ENCODE measurements around the gene FOXN1. TPM values are rescaled to one million over a fixed set of nuclear protein-coding genes. Genes with fewer than 3 reads are reported as not detected.

Gene FOXN1
- total RNA-seq, 3 donors from 2014 or later (not counting 1 experiment from before 2014, with no cell fraction given): not detected

DNA sequence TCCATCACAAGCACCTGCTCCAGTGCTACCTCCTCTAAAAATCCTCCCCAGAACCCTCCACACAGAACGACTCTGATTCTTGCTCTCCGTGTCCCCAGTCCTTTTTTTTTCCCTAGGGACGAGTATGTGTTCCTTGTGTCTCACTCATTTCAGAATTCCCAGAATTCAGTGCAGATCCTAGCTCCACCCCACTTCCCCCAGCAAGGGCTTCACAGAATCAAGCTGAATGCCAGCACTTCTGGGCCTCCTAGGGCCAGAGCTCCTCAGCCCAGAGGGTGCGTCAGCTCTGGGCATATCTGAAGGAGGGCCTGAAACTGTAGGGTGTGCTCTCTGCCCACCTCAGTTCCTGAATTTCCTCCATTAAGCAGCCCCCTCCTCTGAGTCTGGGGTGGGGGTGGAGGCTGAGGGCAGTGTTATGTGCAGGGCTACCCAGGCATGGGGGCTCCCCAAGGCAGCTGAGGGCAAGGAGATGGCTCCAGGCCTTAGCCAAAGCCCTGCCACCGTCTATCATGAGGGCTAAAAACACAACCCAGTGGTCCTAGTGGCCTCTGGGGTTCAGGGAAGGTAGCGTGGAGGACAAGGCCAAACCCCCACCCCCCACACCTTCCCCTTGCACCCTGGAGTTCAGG is 39.8 kb downstream of the FOXN1 start:
- no peak for DNase-seq

GRCh38 chr17:28547096-28547622 is 41.0 kb downstream of the FOXN1 start:
- Histone ChIP-seq H3K4me1 (ENCODE audit: control insufficient read depth, insufficient read depth, low read length) (peaks cover 51% of the 10 kb centered on the region), H3K27me3 (ENCODE audit: control insufficient read depth, insufficient read depth, low read length) (no peaks in the 10 kb centered on the region), H3K4me3 (ENCODE audit: low read length) (no peak overlapping the region), H3K27ac (ENCODE audit: low read length) (peak overlapping the region; percentile 88), H3K36me3 (ENCODE audit: control insufficient read depth, insufficient read depth, low read length) (peaks cover 10% of the 10 kb centered on the region), H3K9me3 (ENCODE audit: control insufficient read depth, insufficient read depth, low read length) (no peaks in the 10 kb centered on the region)
- Mint-ChIP-seq H3K9me3 (no peaks in the 10 kb centered on the region), H3K4me1 (peaks cover 35 to 49% of the 10 kb centered on the region in 2 donors), H3K27me3 (ENCODE audit: low read depth in 2 of 2) (no peaks in the 10 kb centered on the region), H3K4me3 (peak overlapping the region; percentile 81), H3K36me3 (no peaks in the 10 kb centered on the region), H3K27ac (peak overlapping the region; percentile 87 to 93)
- DNase-seq (no peak), ATAC-seq (no peak)
- WGBS (ENCODE audit: insufficient coverage): 94% methylated on average over 12 of the region's 14 CpGs
- TF ChIP-seq, protein P1, sequence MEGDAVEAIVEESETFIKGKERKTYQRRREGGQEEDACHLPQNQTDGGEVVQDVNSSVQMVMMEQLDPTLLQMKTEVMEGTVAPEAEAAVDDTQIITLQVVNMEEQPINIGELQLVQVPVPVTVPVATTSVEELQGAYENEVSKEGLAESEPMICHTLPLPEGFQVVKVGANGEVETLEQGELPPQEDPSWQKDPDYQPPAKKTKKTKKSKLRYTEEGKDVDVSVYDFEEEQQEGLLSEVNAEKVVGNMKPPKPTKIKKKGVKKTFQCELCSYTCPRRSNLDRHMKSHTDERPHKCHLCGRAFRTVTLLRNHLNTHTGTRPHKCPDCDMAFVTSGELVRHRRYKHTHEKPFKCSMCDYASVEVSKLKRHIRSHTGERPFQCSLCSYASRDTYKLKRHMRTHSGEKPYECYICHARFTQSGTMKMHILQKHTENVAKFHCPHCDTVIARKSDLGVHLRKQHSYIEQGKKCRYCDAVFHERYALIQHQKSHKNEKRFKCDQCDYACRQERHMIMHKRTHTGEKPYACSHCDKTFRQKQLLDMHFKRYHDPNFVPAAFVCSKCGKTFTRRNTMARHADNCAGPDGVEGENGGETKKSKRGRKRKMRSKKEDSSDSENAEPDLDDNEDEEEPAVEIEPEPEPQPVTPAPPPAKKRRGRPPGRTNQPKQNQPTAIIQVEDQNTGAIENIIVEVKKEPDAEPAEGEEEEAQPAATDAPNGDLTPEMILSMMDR (IDR thresholded peaks at IDR 0.05): no peak
- intact Hi-C loops (cut with micrococcal nuclease): no loop called here

More for the DNA sequence above, 39.8 kb downstream of the FOXN1 start:
- peaks cover 10% of the 10 kb centered on the region for H3K36me3 ChIP-seq (ENCODE audit: control insufficient read depth, insufficient read depth, low read length)
- WGBS (ENCODE audit: insufficient coverage): 93% methylated on average over 5 of the region's 6 CpGs
- peaks cover 39% of the 10 kb centered on the region for H3K4me1 ChIP-seq (ENCODE audit: control insufficient read depth, insufficient read depth, low read length)
- Mint-ChIP-seq H3K27me3 (ENCODE audit: low read depth in 2 of 2) (no peaks in the 10 kb centered on the region), H3K27ac (peak overlapping the region; percentile 87 to 93), H3K36me3 (no peaks in the 10 kb centered on the region), H3K4me3 (no peak overlapping the region), H3K9me3 (no peaks in the 10 kb centered on the region), H3K4me1 (peaks cover 24 to 36% of the 10 kb centered on the region in 2 donors)
- H3K27ac ChIP-seq (ENCODE audit: low read length): no peak overlapping the region
- H3K9me3 ChIP-seq (ENCODE audit: control insufficient read depth, insufficient read depth, low read length): no peaks in the 10 kb centered on the region
- TF ChIP-seq, protein P1 (IDR thresholded peaks at IDR 0.05): no peak
- H3K27me3 ChIP-seq (ENCODE audit: control insufficient read depth, insufficient read depth, low read length): no peaks in the 10 kb centered on the region
- intact Hi-C loops (cut with micrococcal nuclease): no loop called here
- H3K4me3 ChIP-seq (ENCODE audit: low read length): no peak overlapping the region
- ATAC-seq: no peak

DNA sequence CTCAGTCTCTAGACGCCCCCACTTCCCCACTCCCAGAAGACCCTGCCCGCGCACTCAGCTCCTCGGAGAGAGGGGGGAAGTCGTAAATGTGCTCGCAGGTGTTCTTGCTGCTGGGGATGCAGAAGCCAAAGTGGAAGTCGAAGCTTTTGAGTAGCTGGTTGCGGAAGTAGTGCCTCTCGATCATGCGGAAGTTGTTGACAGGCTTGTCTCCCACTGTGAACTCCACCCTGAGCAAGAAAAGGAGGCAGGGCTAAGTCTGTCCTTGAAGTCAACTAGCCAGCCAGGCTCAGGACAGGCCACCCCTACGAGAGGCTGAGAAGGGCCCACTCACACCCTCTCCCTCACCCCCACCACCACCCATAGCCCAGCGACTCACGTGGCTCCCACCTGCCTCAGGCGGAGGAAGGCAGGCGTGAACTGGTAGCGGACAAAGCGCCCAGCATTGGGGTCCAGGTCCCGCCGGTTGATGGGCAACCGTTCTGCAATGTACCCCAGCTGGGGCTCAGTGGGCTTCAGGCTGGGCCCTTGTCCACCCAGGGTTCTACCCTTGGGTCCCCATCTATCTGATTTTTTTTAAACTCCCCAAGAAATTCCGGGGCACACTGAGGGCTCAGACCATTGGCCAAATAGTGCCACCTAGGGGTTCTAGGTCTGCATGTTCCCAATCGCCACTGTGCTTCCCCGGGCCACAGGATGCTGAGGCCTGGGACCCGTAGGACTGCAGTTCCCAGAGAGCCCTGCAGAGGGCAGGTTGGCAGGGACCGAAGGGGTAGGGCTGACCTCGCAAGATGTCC is 41.7 kb downstream of the FOXN1 start:
- H3K4me1 Mint-ChIP-seq: peaks cover 38 to 52% of the 10 kb centered on the region in 2 donors

More for the DNA sequence above, 41.7 kb downstream of the FOXN1 start:
- Mint-ChIP-seq H3K9me3 (no peaks in the 10 kb centered on the region), H3K36me3 (no peaks in the 10 kb centered on the region), H3K27me3 (ENCODE audit: low read depth in 2 of 2) (no peaks in the 10 kb centered on the region), H3K27ac (peak overlapping the region; percentile 87 to 93), H3K4me3 (peak overlapping the region; percentile 81)
- WGBS (ENCODE audit: insufficient coverage): 50% methylated on average over 25 of the region's 26 CpGs
- Histone ChIP-seq H3K27me3 (ENCODE audit: control insufficient read depth, insufficient read depth, low read length) (no peaks in the 10 kb centered on the region), H3K4me1 (ENCODE audit: control insufficient read depth, insufficient read depth, low read length) (peaks cover 54% of the 10 kb centered on the region), H3K27ac (ENCODE audit: low read length) (peak overlapping the region; percentile 88), H3K9me3 (ENCODE audit: control insufficient read depth, insufficient read depth, low read length) (no peaks in the 10 kb centered on the region), H3K36me3 (ENCODE audit: control insufficient read depth, insufficient read depth, low read length) (peaks cover 10% of the 10 kb centered on the region), H3K4me3 (ENCODE audit: low read length) (no peak overlapping the region)
- TF ChIP-seq, protein P1 (IDR thresholded peaks at IDR 0.05): peak; percentile 77
- DNase-seq: peak; percentile 63 to 77
- intact Hi-C loops (cut with micrococcal nuclease): loop anchor here (2.0 kb wide), 1 partner anchor 23 kb away; the partner anchor contains the start of gene PIGS
- peak; percentile 56 to 71 (median 59) for ATAC-seq
